ENCODE results near the gene MAN1B1. TPM values are rescaled to one million over a fixed set of nuclear protein-coding genes. Genes with fewer than 3 reads are reported as not detected.

Gene MAN1B1
- total RNA-seq, 1 donor from 2014 or later: 24.6 TPM

DNA sequence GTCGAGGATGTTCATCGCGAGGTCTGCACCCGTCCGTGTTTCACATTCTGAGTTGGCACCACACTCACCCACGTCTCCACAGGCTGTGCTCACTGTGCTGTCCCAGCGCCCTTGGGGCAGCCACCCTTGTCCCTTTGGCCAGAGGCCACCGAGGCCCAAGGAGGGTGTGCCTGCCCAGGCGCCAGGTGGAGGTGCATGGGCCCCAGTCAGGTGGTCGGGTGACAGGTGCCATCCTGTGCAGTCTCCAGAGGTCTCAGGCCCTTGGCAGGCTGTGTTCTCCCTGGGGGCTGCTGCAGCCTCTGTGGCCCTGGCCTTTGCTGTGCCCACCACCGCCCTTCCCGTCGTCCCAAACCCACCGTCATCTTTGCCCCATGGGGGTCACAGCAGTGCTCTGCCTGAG is 12.4 kb downstream of the MAN1B1 start:
- Histone ChIP-seq H3K9me3 (ENCODE audit: low read depth) (no peaks in the 10 kb centered on the region), H2AFZ (replicated peaks) (no peak overlapping the region), H3K27me3 (no peaks in the 10 kb centered on the region), H3K9ac (no peak overlapping the region), H4K20me1 (ENCODE audit: low read depth) (no peaks in the 10 kb centered on the region), H3K4me3 (no peak overlapping the region), H3K4me2 (no peak overlapping the region), H3K36me3 (no peaks in the 10 kb centered on the region), H3K79me2 (ENCODE audit: low read depth) (no peaks in the 10 kb centered on the region), H3F3A (ENCODE audit: low read depth) (peaks cover 12% of the 10 kb centered on the region), H3K27ac (no peak overlapping the region), H3K4me1 (no peaks in the 10 kb centered on the region)
- TF ChIP-seq, protein P1, sequence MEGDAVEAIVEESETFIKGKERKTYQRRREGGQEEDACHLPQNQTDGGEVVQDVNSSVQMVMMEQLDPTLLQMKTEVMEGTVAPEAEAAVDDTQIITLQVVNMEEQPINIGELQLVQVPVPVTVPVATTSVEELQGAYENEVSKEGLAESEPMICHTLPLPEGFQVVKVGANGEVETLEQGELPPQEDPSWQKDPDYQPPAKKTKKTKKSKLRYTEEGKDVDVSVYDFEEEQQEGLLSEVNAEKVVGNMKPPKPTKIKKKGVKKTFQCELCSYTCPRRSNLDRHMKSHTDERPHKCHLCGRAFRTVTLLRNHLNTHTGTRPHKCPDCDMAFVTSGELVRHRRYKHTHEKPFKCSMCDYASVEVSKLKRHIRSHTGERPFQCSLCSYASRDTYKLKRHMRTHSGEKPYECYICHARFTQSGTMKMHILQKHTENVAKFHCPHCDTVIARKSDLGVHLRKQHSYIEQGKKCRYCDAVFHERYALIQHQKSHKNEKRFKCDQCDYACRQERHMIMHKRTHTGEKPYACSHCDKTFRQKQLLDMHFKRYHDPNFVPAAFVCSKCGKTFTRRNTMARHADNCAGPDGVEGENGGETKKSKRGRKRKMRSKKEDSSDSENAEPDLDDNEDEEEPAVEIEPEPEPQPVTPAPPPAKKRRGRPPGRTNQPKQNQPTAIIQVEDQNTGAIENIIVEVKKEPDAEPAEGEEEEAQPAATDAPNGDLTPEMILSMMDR (IDR thresholded peaks at IDR 0.05): no peak
- TF ChIP-seq EZH2phosphoT487 (IDR thresholded peaks at IDR 0.05) (no peak), EZH2 (IDR thresholded peaks at IDR 0.05) (no peak)
- Mint-ChIP-seq H3K4me3 (no peak overlapping the region), H3K4me1 (no peaks in the 10 kb centered on the region), H3K27ac (no peak overlapping the region), H3K9me3 (peaks cover 3% of the 10 kb centered on the region), H3K36me3 (peaks cover 7% of the 10 kb centered on the region), H3K27me3 (ENCODE audit: insufficient read depth, low read depth) (peaks cover 4% of the 10 kb centered on the region)
- DNase-seq (ENCODE audit: low spot score): no peak

DNA sequence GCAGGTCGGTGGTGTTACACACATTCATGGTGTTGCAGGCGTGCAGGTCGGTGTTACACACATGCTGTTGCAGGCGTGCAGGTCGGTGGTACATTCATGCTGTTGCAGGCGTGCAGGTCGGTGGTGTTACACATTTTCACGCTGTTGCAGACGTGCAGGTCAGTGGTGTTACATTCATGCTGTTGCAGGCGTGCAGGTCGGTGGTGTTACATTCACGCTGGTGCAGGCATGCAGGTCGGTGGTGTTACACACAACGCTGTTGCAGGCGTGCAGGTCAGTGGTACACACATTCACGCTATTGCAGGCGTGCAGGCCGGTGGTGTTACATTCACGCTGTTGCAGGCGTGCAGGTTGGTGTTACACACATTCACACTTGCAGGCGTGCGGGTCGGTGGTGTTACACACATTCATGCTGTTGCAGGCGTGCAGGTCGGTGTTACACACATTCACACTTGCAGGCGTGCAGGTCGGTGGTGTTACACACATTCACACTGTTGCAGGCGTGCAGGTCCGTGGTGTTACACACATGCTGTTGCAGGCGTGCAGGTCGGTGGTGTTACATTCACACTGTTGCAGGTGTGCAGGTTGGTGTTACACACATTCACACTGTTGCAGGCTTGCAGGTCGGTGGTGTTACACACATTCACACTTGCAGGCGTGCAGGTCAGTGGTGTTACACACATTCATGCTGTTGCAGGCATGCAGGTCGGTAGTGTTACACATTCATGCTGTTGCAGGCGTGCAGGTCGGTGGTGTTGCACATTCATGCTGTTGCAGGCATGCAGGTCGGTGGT is 16.6 kb downstream of the MAN1B1 start:
- Mint-ChIP-seq H3K9me3 (peaks cover 3% of the 10 kb centered on the region), H3K4me3 (no peak overlapping the region), H3K4me1 (no peaks in the 10 kb centered on the region), H3K27me3 (ENCODE audit: insufficient read depth, low read depth) (peaks cover 7% of the 10 kb centered on the region), H3K27ac (no peak overlapping the region), H3K36me3 (peaks cover 10% of the 10 kb centered on the region)
- Histone ChIP-seq H3F3A (ENCODE audit: low read depth) (peaks cover 12% of the 10 kb centered on the region), H3K27ac (no peak overlapping the region), H3K36me3 (no peaks in the 10 kb centered on the region), H3K79me2 (ENCODE audit: low read depth) (no peaks in the 10 kb centered on the region), H3K4me1 (no peaks in the 10 kb centered on the region), H4K20me1 (ENCODE audit: low read depth) (no peaks in the 10 kb centered on the region), H3K9me3 (ENCODE audit: low read depth) (no peaks in the 10 kb centered on the region), H2AFZ (replicated peaks) (no peak overlapping the region), H3K27me3 (no peaks in the 10 kb centered on the region), H3K9ac (no peak overlapping the region), H3K4me2 (no peak overlapping the region), H3K4me3 (no peak overlapping the region)
- TF ChIP-seq EZH2 (IDR thresholded peaks at IDR 0.05): no peak
- TF ChIP-seq, protein P1 (IDR thresholded peaks at IDR 0.05): no peak
- no peak for TF ChIP-seq EZH2phosphoT487 (IDR thresholded peaks at IDR 0.05)
- DNase-seq (ENCODE audit: low spot score): no peak

GRCh38 chr9:137105814-137106661 is 19.3 kb downstream of the MAN1B1 start:
- DNase-seq (ENCODE audit: low spot score): no peak
- Histone ChIP-seq H3K4me3 (no peak overlapping the region), H3K36me3 (no peaks in the 10 kb centered on the region), H3K27ac (no peak overlapping the region), H3F3A (ENCODE audit: low read depth) (peaks cover 12% of the 10 kb centered on the region), H3K27me3 (no peaks in the 10 kb centered on the region), H3K9me3 (ENCODE audit: low read depth) (no peaks in the 10 kb centered on the region), H3K4me2 (no peak overlapping the region), H3K4me1 (no peaks in the 10 kb centered on the region), H3K9ac (no peak overlapping the region), H4K20me1 (ENCODE audit: low read depth) (no peaks in the 10 kb centered on the region), H2AFZ (replicated peaks) (no peak overlapping the region), H3K79me2 (ENCODE audit: low read depth) (no peaks in the 10 kb centered on the region)
- H3K36me3 Mint-ChIP-seq: peaks cover 4% of the 10 kb centered on the region
- H3K4me3 Mint-ChIP-seq: no peak overlapping the region
- TF ChIP-seq, protein P1 (IDR thresholded peaks at IDR 0.05): no peak
- TF ChIP-seq EZH2phosphoT487 (IDR thresholded peaks at IDR 0.05) (no peak), EZH2 (IDR thresholded peaks at IDR 0.05) (no peak)
- peaks cover 5% of the 10 kb centered on the region for H3K27me3 Mint-ChIP-seq (ENCODE audit: insufficient read depth, low read depth)
- no peak overlapping the region for H3K27ac Mint-ChIP-seq
- H3K4me1 Mint-ChIP-seq: no peaks in the 10 kb centered on the region
- peaks cover 3% of the 10 kb centered on the region for H3K9me3 Mint-ChIP-seq
